Keratinocyte (primary cell): ENCODE data around the gene ADAM19. TPM values are rescaled to one million over a fixed set of nuclear protein-coding genes. Genes with fewer than 3 reads are reported as not detected.

Source experiments
- DNase-seq: peaks from one replicate; pipeline ENCODE4 v3.0.0-alpha.2; 2011; ENCODE audit warnings: low read depth, missing footprints, low spot score
- FAIRE-seq: peaks from 2 replicates; lab custom pipeline; 2011; peaks lifted over from hg19 to GRCh38; lab: Jason Lieb, UNC
- H2AFZ ChIP-seq: 2 replicates; pipeline ENCODE4 v1.6.0; 2012; ENCODE audit warnings: low read length, control low read depth, inconsistent platforms; ENCODE audit not compliant: control insufficient read depth
- H3K27ac ChIP-seq: 2 replicates; pipeline ENCODE4 v1.5.1; 2011; ENCODE audit warnings: low read length; ENCODE audit not compliant: control insufficient read depth, insufficient read depth
- H3K27me3 ChIP-seq: 3 replicates; pipeline ENCODE4 v1.6.0; 2011; ENCODE audit warnings: low read length; ENCODE audit not compliant: control insufficient read depth, insufficient read depth; ENCODE audit errors: extremely low read depth
- H3K36me3 ChIP-seq, 2 experiments: 2 replicates in 1 of 2; 3 replicates in 1 of 2; pipeline ENCODE4 v1.5.1; 2011; ENCODE audit warnings: low read length in 2 of 2, mild to moderate bottlenecking in 1 of 2; ENCODE audit not compliant: control insufficient read depth in 2 of 2, insufficient read depth in 2 of 2; ENCODE audit errors: extremely low read depth in 1 of 2
- H3K4me1 ChIP-seq: 3 replicates; pipeline ENCODE4 v1.5.1; 2011; ENCODE audit warnings: low read length; ENCODE audit not compliant: control insufficient read depth, insufficient read depth; ENCODE audit errors: extremely low read depth
- H3K4me2 ChIP-seq: 3 replicates; pipeline ENCODE4 v1.6.0; 2011; ENCODE audit warnings: low read depth, low read length; ENCODE audit not compliant: control insufficient read depth, insufficient read depth; ENCODE audit errors: extremely low read depth
- H3K4me3 ChIP-seq, 3 experiments: fragments of 200-600 bp in 1 of 3; sonication (generic) in 1 of 3; 2 replicates in 2 of 3; 3 replicates in 1 of 3; pipeline ENCODE4 v1.5.1; 2011 to 2016; ENCODE audit warnings: low read length in 3 of 3, mild to moderate bottlenecking in 3 of 3, control low read depth in 2 of 3, inconsistent platforms in 1 of 3, low read depth in 1 of 3, mixed read lengths in 1 of 3, mixed run types in 1 of 3, moderate library complexity in 1 of 3; ENCODE audit not compliant: control insufficient read depth in 2 of 3, insufficient read depth in 2 of 3; ENCODE audit errors: extremely low read depth in 1 of 3
- H3K79me2 ChIP-seq: 2 replicates; pipeline ENCODE4 v1.6.0; 2012; ENCODE audit warnings: low read length; ENCODE audit not compliant: control insufficient read depth, insufficient read depth
- H3K9ac ChIP-seq: 3 replicates; pipeline ENCODE4 v1.6.0; 2011; ENCODE audit warnings: low read length; ENCODE audit not compliant: control insufficient read depth, insufficient read depth; ENCODE audit errors: extremely low read depth
- H3K9me1 ChIP-seq: 3 replicates; pipeline ENCODE4 v1.6.0; 2011; ENCODE audit warnings: low read length; ENCODE audit not compliant: control insufficient read depth, insufficient read depth; ENCODE audit errors: extremely low read depth
- H3K9me3 ChIP-seq: 2 replicates; pipeline ENCODE4 v1.5.1; 2012; ENCODE audit warnings: low read depth, low read length; ENCODE audit not compliant: control insufficient read depth
- H4K20me1 ChIP-seq: 3 replicates; pipeline ENCODE4 v1.6.0; 2011; ENCODE audit warnings: low read length; ENCODE audit not compliant: control insufficient read depth, insufficient read depth; ENCODE audit errors: extremely low read depth
- EZH2 ChIP-seq: IDR thresholded peaks from one replicate; pipeline ENCODE4 v1.6.1; 2012; ENCODE audit warnings: inconsistent platforms, mild to moderate bottlenecking, low read length, moderate library complexity
- dilution Hi-C: fragments of 300-500 bp; cut with MboI; formaldehyde crosslinking; loops from one replicate; pipeline ENCODE4 v1.7.0; 2020; ENCODE audit warnings: low sequenced_read_pairs; ENCODE audit not compliant: extremely low pct_ligation_motif_present
- polyA plus RNA-seq, 5 experiments: library from polyadenylated mRNA; depleted of rRNA in 3 of 5; stranded (reverse) in 3 of 5; stranded (forward) in 1 of 5; unstranded in 1 of 5; fragments of >200 nt; gene quantifications; 1 replicate in 1 of 5; 2 replicates in 3 of 5; 3 replicates in 1 of 5; pipeline versions ENCODE4 v1.2.1 to v1.2.3, GENCODE V29; 2011 to 2012; ENCODE audit warnings: missing spikeins in 2 of 5, low read depth in 1 of 5, low replicate concordance in 1 of 5
- TF ChIP-seq, protein P1 (sequence below), 3 experiments: IDR thresholded peaks in 1 of 3; conservative IDR thresholded peaks in 1 of 3; optimal IDR thresholded peaks in 1 of 3; 2 replicates in 2 of 3; 3 replicates in 1 of 3; pipeline versions ENCODE3 to v1.5.1; 2011; ENCODE audit warnings: low read length in 3 of 3, mild to moderate bottlenecking in 3 of 3, moderate library complexity in 2 of 3, control low read depth in 1 of 3, inconsistent platforms in 1 of 3; ENCODE audit not compliant: insufficient read depth in 2 of 3; ENCODE audit errors: extremely low read depth in 1 of 3

ADAM19 gene
- polyA plus RNA-seq, 1 donor (not counting 4 experiments of a cell fraction or from before 2014, with no cell fraction given) = 22.7 TPM

DNA sequence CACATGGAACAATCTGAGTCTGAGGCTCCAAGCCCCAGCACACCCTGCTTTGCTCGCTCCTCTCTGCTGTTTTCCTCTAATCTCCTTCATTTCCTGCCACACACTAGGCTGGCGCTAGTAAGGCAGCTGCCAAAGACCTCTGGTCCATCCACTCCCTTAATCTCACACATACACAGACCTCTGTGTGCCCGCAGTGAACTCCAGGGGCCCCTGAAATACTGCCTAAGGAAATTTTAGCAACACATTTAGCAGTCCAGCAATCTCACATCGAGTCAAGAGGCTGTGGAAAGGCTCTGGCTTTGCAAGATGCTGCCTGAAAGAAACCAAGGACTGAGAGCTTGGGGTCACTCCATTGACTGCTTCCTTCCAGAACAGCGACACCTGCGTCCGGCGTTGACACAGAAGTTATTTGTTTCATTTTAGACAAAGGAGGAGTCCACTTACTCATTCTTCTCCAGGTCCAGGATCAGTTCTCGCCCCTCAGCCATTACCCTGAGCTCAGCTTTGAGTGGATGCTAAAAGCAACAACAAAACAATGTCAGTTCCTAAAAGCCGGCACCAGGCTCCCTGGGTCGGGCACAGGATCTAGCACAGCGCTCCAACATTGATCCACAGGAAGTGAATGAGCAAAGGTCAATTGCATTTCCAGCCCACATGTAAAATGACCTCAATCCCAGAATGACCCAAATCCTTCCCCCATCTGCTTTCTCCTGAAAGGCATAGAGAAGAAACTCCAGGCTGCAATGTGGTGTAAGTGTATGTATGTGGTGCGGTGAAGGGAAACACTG is 11.5 kb downstream of the ADAM19 start:
- H3K27ac ChIP-seq = no peak overlapping the region
- no peak overlapping the region for H3K9ac ChIP-seq
- no peaks in the 10 kb centered on the region for H3K27me3 ChIP-seq
- FAIRE-seq (no peak), DNase-seq (no peak)
- no peak overlapping the region for H2AFZ ChIP-seq
- TF ChIP-seq, protein P1, sequence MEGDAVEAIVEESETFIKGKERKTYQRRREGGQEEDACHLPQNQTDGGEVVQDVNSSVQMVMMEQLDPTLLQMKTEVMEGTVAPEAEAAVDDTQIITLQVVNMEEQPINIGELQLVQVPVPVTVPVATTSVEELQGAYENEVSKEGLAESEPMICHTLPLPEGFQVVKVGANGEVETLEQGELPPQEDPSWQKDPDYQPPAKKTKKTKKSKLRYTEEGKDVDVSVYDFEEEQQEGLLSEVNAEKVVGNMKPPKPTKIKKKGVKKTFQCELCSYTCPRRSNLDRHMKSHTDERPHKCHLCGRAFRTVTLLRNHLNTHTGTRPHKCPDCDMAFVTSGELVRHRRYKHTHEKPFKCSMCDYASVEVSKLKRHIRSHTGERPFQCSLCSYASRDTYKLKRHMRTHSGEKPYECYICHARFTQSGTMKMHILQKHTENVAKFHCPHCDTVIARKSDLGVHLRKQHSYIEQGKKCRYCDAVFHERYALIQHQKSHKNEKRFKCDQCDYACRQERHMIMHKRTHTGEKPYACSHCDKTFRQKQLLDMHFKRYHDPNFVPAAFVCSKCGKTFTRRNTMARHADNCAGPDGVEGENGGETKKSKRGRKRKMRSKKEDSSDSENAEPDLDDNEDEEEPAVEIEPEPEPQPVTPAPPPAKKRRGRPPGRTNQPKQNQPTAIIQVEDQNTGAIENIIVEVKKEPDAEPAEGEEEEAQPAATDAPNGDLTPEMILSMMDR (optimal IDR thresholded peaks at IDR 0.05 in 1 of 3, IDR thresholded peaks at IDR 0.05 in 1 of 3, conservative IDR thresholded peaks at IDR 0.05 in 1 of 3; ENCODE audit: extremely low read depth in 1 of 3, insufficient read depth in 2 of 3, low read length in 3 of 3) = no peak
- TF ChIP-seq EZH2 = no peak
- H3K9me3 ChIP-seq = no peaks in the 10 kb centered on the region
- H3K79me2 ChIP-seq = peaks cover 55% of the 10 kb centered on the region
- H3K4me1 ChIP-seq = peaks cover 4% of the 10 kb centered on the region
- no peak overlapping the region for H3K4me3 ChIP-seq
- no peak overlapping the region for H3K4me2 ChIP-seq
- no peaks in the 10 kb centered on the region for H3K9me1 ChIP-seq
- dilution Hi-C loops = no loop called here
- H3K36me3 ChIP-seq = peaks cover 0 to 15% of the 10 kb centered on the region in 2 experiments
- no peaks in the 10 kb centered on the region for H4K20me1 ChIP-seq

- H3K79me2 ChIP-seq = peaks cover 52% of the 10 kb centered on the region
- no peak overlapping the region for H3K4me3 ChIP-seq
- no peak overlapping the region for H3K9ac ChIP-seq
- TF ChIP-seq, protein P1 (optimal IDR thresholded peaks at IDR 0.05 in 1 of 3, IDR thresholded peaks at IDR 0.05 in 1 of 3, conservative IDR thresholded peaks at IDR 0.05 in 1 of 3; ENCODE audit: extremely low read depth in 1 of 3, insufficient read depth in 2 of 3, low read length in 3 of 3) = no peak
- TF ChIP-seq EZH2 = no peak
- no peak overlapping the region for H3K27ac ChIP-seq
- no peaks in the 10 kb centered on the region for H3K9me3 ChIP-seq
- DNase-seq = no peak
- dilution Hi-C loops = no loop called here
- H3K36me3 ChIP-seq = peaks cover 0 to 15% of the 10 kb centered on the region in 2 experiments
- H2AFZ ChIP-seq = no peak overlapping the region
- H3K4me1 ChIP-seq = peaks cover 9% of the 10 kb centered on the region
- H3K4me2 ChIP-seq = no peak overlapping the region
- no peak for FAIRE-seq
- H4K20me1 ChIP-seq = no peaks in the 10 kb centered on the region
- H3K9me1 ChIP-seq = no peaks in the 10 kb centered on the region
- no peaks in the 10 kb centered on the region for H3K27me3 ChIP-seq
Measured at GRCh38 chr5:157563373-157563928, 12.1 kb downstream of the ADAM19 start.
